Measurements from ENCODE around the gene SPIN3.
"Not testable (repeated sequence)": the region's sequence is repeated elsewhere in the genome, so short reads cannot be mapped to it uniquely, and the experiment has no call there.

SPIN3 gene

GRCh38 chrX:56995271-56995994 lies at the start of gene SPIN3:
Gene SPIN3 (minus strand): TSS chrX:56995541. CDS start chrX:56994947, 594 bp downstream.
- DNase-seq = peak; percentile 40 to 41

- DNase-seq = no peak
Observed at GRCh38 chrX:57044245-57044644, 48.9 kb upstream of the SPIN3 start.

GRCh38 chrX:57037265-57037664 lies 41.9 kb upstream of the SPIN3 start:
- DNase-seq = not testable (repeated sequence)

GRCh38 chrX:56994375-56995270 lies 718 bp downstream of the SPIN3 start:
- no peak for DNase-seq

- no peak for DNase-seq
Observed at GRCh38 chrX:56987741-56988140, 7.6 kb downstream of the SPIN3 start.

GRCh38 chrX:56986138-56986537 lies 9.2 kb downstream of the SPIN3 start:
- no peak for DNase-seq

GRCh38 chrX:56978172-56978571 lies 17.2 kb downstream of the SPIN3 start:
- DNase-seq = peak in 1 of 2 experiments; percentile 6

- no peak for DNase-seq
Observed at GRCh38 chrX:56975611-56976010, 19.7 kb downstream of the SPIN3 start.

GRCh38 chrX:56974408-56974807 lies 20.9 kb downstream of the SPIN3 start:
- DNase-seq = no peak

- no peak for DNase-seq
Observed at GRCh38 chrX:56969559-56969958, 25.8 kb downstream of the SPIN3 start.

- no peak for DNase-seq
Observed at GRCh38 chrX:56968980-56969379, 26.4 kb downstream of the SPIN3 start.

GRCh38 chrX:56963377-56963776 lies 32.0 kb downstream of the SPIN3 start:
- DNase-seq = no peak

- DNase-seq = no peak
Observed at GRCh38 chrX:56947699-56948098, 47.6 kb downstream of the SPIN3 start.

GRCh38 chrX:56946201-56946600 lies 49.1 kb downstream of the SPIN3 start:
- not testable (repeated sequence) for DNase-seq

GRCh38 chrX:56945226-56945625 lies 50.1 kb downstream of the SPIN3 start:
- not testable (repeated sequence) for DNase-seq

- DNase-seq = no peak
Observed at GRCh38 chrX:56943264-56943663, 52.1 kb downstream of the SPIN3 start.
